Fibroblast of lung (primary cell): ENCODE measurements around the gene MAT2B. TPM values are rescaled to one million over a fixed set of nuclear protein-coding genes. Genes with fewer than 3 reads are reported as not detected.
"Not testable (repeated sequence)": the region's sequence is repeated elsewhere in the genome, so short reads cannot be mapped to it uniquely, and the experiment has no call there.

Experiments used
- DNase-seq, 2 donors: peaks; one replicate each; pipeline versions ENCODE4 v3.0.0 to v3.0.0-alpha.2; 2010; ENCODE audit warnings: low read depth in 2 of 2
- H2AFZ ChIP-seq: 2 replicates; pipeline ENCODE4 v1.5.1; 2012; ENCODE audit warnings: low read length, control low read depth, inconsistent platforms
- H3K27ac ChIP-seq: 2 replicates; pipeline ENCODE4 v1.5.1; 2011; ENCODE audit warnings: low read length, control low read depth; ENCODE audit not compliant: insufficient read depth
- H3K27me3 ChIP-seq: 2 replicates; pipeline ENCODE4 v1.5.1; 2011; ENCODE audit warnings: mild to moderate bottlenecking, low read length; ENCODE audit not compliant: control insufficient read depth, insufficient read depth
- H3K36me3 ChIP-seq: 2 replicates; pipeline ENCODE4 v1.5.1; 2011; ENCODE audit warnings: low read length; ENCODE audit not compliant: control insufficient read depth, insufficient read depth
- H3K4me1 ChIP-seq: 2 replicates; pipeline ENCODE4 v1.5.1; 2011; ENCODE audit warnings: low read length; ENCODE audit not compliant: control insufficient read depth, insufficient read depth; ENCODE audit errors: extremely low read depth
- H3K4me2 ChIP-seq: 2 replicates; pipeline ENCODE4 v1.5.1; 2011; ENCODE audit warnings: low read length, control low read depth; ENCODE audit not compliant: insufficient read depth; ENCODE audit errors: extremely low read depth
- H3K4me3 ChIP-seq, 4 experiments: fragments of 200-600 bp in 1 of 4; sonication (generic) in 1 of 4; replicated peaks in 1 of 4; 2 replicates each; pipeline ENCODE4 v1.5.1; 2011 to 2016; ENCODE audit warnings: low read length in 4 of 4, low read depth in 3 of 4, mild to moderate bottlenecking in 3 of 4, control low read depth in 2 of 4, inconsistent platforms in 1 of 4, mixed read lengths in 1 of 4; ENCODE audit not compliant: insufficient read depth in 1 of 4; ENCODE audit errors: control extremely low read depth in 1 of 4
- H3K79me2 ChIP-seq: 2 replicates; pipeline ENCODE4 v1.5.1; 2012; ENCODE audit warnings: mild to moderate bottlenecking, low read length, inconsistent platforms; ENCODE audit not compliant: control insufficient read depth, insufficient read depth
- H3K9ac ChIP-seq: 2 replicates; pipeline ENCODE4 v1.5.1; 2011; ENCODE audit warnings: mild to moderate bottlenecking, low read length, control low read depth; ENCODE audit not compliant: insufficient read depth
- H3K9me3 ChIP-seq: 2 replicates; pipeline ENCODE4 v1.5.1; 2012; ENCODE audit warnings: low read depth, low read length; ENCODE audit not compliant: control insufficient read depth, insufficient read depth
- H4K20me1 ChIP-seq: 2 replicates; pipeline ENCODE4 v1.5.1; 2011; ENCODE audit warnings: low read length; ENCODE audit not compliant: control insufficient read depth, insufficient read depth; ENCODE audit errors: extremely low read depth
- EZH2 ChIP-seq: IDR thresholded peaks from 2 replicates; pipeline ENCODE4 v1.5.1; 2012; ENCODE audit warnings: low read length, control low read depth, mild to moderate bottlenecking; ENCODE audit errors: missing control alignments
- polyA plus RNA-seq, 2 donors: library from polyadenylated mRNA; depleted of rRNA in 1 of 2; stranded (reverse) in 1 of 2; unstranded in 1 of 2; fragments of >200 nt; gene quantifications; 2 replicates each; pipeline ENCODE4 v1.2.1, GENCODE V29; 2011 to 2012; ENCODE audit warnings: missing spikeins in 1 of 2
- total RNA-seq: library from RNA; depleted of rRNA; stranded (reverse); fragments of >200 nt; gene quantifications from 2 replicates; pipeline ENCODE4 v1.2.1, GENCODE V29; 2014
- TF ChIP-seq, protein P1 (sequence below), 2 donors: IDR thresholded peaks in 1 of 2; conservative IDR thresholded peaks in 1 of 2; 1 replicate in 1 of 2; 2 replicates in 1 of 2; pipeline ENCODE4 v1.5.1; 2011 to 2012; ENCODE audit warnings: low read length in 2 of 2, control low read depth in 1 of 2, inconsistent platforms in 1 of 2, low read depth in 1 of 2, mild to moderate bottlenecking in 1 of 2

MAT2B gene
- total and polyA plus RNA-seq, 2 donors (not counting 1 experiment from before 2014, with no cell fraction given) = 93.6 to 136 TPM

DNA sequence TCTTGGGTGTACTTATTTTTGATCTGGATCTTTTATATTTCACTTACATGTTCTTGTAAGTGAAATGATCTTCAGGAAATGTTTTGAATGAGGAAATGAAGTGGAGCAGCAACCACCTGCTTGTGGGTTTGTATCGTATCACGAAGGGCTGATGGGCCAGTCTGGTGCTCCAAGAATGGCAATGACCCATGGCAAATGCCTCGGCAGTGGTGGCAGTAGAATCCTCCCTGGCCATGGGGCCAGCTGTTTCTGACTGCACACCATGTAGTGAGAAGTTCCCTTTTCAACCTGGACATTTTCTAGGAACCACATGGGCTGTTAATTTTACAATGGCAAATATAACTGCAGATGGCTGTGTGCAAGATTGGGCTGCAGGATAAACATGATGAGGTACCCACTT lies 29.9 kb downstream of the MAT2B start:
- no peak for DNase-seq
- Histone ChIP-seq H3K9me3 (no peaks in the 10 kb centered on the region), H3K9ac (no peak overlapping the region), H3K27me3 (no peaks in the 10 kb centered on the region), H3K79me2 (no peaks in the 10 kb centered on the region), H3K4me2 (no peak overlapping the region), H3K27ac (no peak overlapping the region), H3K36me3 (no peaks in the 10 kb centered on the region), H2AFZ (no peak overlapping the region), H4K20me1 (no peaks in the 10 kb centered on the region), H3K4me1 (no peaks in the 10 kb centered on the region), H3K4me3 (no peak overlapping the region)
- TF ChIP-seq, protein P1, sequence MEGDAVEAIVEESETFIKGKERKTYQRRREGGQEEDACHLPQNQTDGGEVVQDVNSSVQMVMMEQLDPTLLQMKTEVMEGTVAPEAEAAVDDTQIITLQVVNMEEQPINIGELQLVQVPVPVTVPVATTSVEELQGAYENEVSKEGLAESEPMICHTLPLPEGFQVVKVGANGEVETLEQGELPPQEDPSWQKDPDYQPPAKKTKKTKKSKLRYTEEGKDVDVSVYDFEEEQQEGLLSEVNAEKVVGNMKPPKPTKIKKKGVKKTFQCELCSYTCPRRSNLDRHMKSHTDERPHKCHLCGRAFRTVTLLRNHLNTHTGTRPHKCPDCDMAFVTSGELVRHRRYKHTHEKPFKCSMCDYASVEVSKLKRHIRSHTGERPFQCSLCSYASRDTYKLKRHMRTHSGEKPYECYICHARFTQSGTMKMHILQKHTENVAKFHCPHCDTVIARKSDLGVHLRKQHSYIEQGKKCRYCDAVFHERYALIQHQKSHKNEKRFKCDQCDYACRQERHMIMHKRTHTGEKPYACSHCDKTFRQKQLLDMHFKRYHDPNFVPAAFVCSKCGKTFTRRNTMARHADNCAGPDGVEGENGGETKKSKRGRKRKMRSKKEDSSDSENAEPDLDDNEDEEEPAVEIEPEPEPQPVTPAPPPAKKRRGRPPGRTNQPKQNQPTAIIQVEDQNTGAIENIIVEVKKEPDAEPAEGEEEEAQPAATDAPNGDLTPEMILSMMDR (conservative IDR thresholded peaks at IDR 0.05 in 1 of 2, IDR thresholded peaks at IDR 0.05 in 1 of 2; ENCODE audit: low read depth in 1 of 2, low read length in 2 of 2) = no peak

DNA sequence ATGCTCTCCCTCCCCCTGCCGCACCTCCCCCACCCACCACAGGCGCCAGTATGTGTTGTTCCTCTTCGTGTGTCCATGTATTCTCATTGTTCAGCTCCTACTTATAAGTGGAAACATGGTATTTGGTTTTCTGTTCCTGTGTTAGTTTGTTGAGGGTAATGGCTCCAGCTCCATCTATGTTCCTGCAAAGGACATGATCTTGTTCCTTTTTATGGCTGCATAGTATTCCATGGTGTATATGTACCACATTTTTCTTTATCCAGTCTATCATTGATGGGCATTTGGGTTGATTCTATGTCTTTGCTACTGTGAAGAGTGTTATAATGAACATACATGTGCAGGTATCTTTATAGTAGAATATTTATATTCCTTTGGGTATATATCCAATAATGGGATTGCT lies 31.0 kb downstream of the MAT2B start:
- H3K9me3 ChIP-seq, H3K9ac ChIP-seq, H3K4me2 ChIP-seq, DNase-seq, H3K4me1 ChIP-seq, H3K27ac ChIP-seq, H3K4me3 ChIP-seq, H4K20me1 ChIP-seq, H3K27me3 ChIP-seq, H2AFZ ChIP-seq, H3K79me2 ChIP-seq, H3K36me3 ChIP-seq: not testable (repeated sequence)

DNA sequence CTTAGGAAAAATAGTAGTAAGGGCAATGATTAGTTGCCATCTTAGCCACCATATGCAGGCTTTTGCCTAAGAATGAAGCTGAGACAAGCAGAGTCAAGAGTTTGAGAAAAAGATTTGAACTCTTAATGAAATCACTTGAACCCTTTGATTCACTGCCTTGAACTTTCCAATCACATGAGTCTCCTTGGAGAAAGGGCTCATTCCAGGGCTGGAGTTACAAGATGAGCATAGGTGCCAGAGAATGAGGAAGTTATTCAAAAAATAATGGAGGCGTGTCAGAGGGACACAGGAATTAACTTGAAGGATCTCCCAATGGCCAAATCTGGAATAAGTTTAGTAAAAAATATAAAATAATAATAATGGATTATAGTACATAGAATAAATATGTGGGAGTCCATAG lies 35.3 kb downstream of the MAT2B start:
- Histone ChIP-seq H3K4me2 (no peak overlapping the region), H3K4me3 (no peak overlapping the region), H3K79me2 (no peaks in the 10 kb centered on the region), H3K27ac (no peak overlapping the region), H3K27me3 (no peaks in the 10 kb centered on the region), H2AFZ (no peak overlapping the region), H3K4me1 (no peaks in the 10 kb centered on the region), H3K36me3 (no peaks in the 10 kb centered on the region), H4K20me1 (no peaks in the 10 kb centered on the region), H3K9me3 (no peaks in the 10 kb centered on the region), H3K9ac (no peak overlapping the region)
- TF ChIP-seq, protein P1 (conservative IDR thresholded peaks at IDR 0.05 in 1 of 2, IDR thresholded peaks at IDR 0.05 in 1 of 2; ENCODE audit: low read depth in 1 of 2, low read length in 2 of 2) = no peak
- TF ChIP-seq EZH2 = no peak
- no peak for DNase-seq

DNA sequence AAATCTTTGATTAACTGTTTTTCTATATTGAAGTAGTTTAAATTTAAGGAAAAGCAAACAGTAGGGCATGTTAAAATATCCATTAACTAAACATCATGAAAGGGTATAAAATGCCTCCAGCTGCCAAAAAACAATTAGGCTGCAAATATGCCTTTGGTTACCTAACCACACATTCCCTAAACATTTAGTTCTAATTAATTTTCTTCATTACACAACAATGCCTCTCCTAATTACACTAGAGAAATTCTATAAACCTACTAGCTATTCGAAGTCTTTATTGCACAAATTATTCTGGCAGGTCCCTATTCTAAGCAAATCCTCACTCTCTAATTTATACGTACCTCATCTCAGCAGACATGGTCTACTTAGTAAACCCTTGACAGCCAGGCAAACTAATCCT lies 37.4 kb downstream of the MAT2B start:
- no peaks in the 10 kb centered on the region for H3K36me3 ChIP-seq
- no peaks in the 10 kb centered on the region for H4K20me1 ChIP-seq
- no peak overlapping the region for H3K9ac ChIP-seq
- H3K9me3 ChIP-seq = no peaks in the 10 kb centered on the region
- DNase-seq = no peak
- H3K79me2 ChIP-seq = no peaks in the 10 kb centered on the region
- H3K4me1 ChIP-seq = no peaks in the 10 kb centered on the region
- no peak for TF ChIP-seq EZH2
- TF ChIP-seq, protein P1 (conservative IDR thresholded peaks at IDR 0.05 in 1 of 2, IDR thresholded peaks at IDR 0.05 in 1 of 2; ENCODE audit: low read depth in 1 of 2, low read length in 2 of 2) = no peak
- no peaks in the 10 kb centered on the region for H3K27me3 ChIP-seq
- H2AFZ ChIP-seq = no peak overlapping the region
- no peak overlapping the region for H3K4me3 ChIP-seq
- no peak overlapping the region for H3K4me2 ChIP-seq
- H3K27ac ChIP-seq = no peak overlapping the region
